KMS-11 (cell line): ENCODE results near the gene TBX20.

ENCODE experiments used
- H2AFZ ChIP-seq: fragments of 200-600 bp; sonication (generic); 2 replicates; pipeline ENCODE4 v1.6.1; 2016; ENCODE audit warnings: antibody characterized with exemption, mixed run types, low read depth
- H3K27ac ChIP-seq: fragments of 200-600 bp; sonication (generic); 2 replicates; pipeline ENCODE4 v1.6.1; 2016; ENCODE audit warnings: mild to moderate bottlenecking, mixed run types
- H3K27me3 ChIP-seq: fragments of 200-600 bp; sonication (generic); 2 replicates; pipeline ENCODE4 v1.6.1; 2017; ENCODE audit warnings: mild to moderate bottlenecking, low read depth, mixed run types, moderate library complexity; ENCODE audit not compliant: insufficient read depth
- H3K36me3 ChIP-seq: fragments of 200-600 bp; sonication (generic); 2 replicates; pipeline ENCODE4 v1.6.1; 2017; ENCODE audit warnings: mild to moderate bottlenecking, mixed run types; ENCODE audit not compliant: insufficient read depth
- H3K4me1 ChIP-seq: fragments of 200-600 bp; sonication (generic); 2 replicates; pipeline ENCODE4 v1.6.1; 2016; ENCODE audit warnings: mild to moderate bottlenecking, low read depth, mixed run types; ENCODE audit not compliant: poor library complexity, severe bottlenecking
- H3K4me2 ChIP-seq: fragments of 200-600 bp; sonication (generic); 2 replicates; pipeline ENCODE4 v1.7.0; 2016; ENCODE audit warnings: mild to moderate bottlenecking, mixed run types
- H3K4me3 ChIP-seq: fragments of 200-600 bp; sonication (generic); IDR thresholded peaks from 2 replicates; pipeline ENCODE4 v1.6.1; 2017; ENCODE audit warnings: low read depth, low read length, mixed read lengths; ENCODE audit not compliant: insufficient read depth
- H3K79me2 ChIP-seq: fragments of 200-600 bp; sonication (generic); 2 replicates; pipeline ENCODE4 v1.6.1; 2016; ENCODE audit warnings: low read depth, mixed run types; ENCODE audit not compliant: insufficient read depth
- H3K9ac ChIP-seq: fragments of 200-600 bp; sonication (generic); 2 replicates; pipeline ENCODE4 v1.6.1; 2016; ENCODE audit warnings: mild to moderate bottlenecking, mixed run types
- H4K20me1 ChIP-seq: fragments of 200-600 bp; sonication (generic); 2 replicates; pipeline ENCODE4 v1.6.1; 2016; ENCODE audit warnings: mild to moderate bottlenecking, mixed run types; ENCODE audit not compliant: insufficient read depth
- TF ChIP-seq, protein P1 (sequence below): fragments of 200-600 bp; sonication (generic); conservative IDR thresholded peaks from 2 replicates; pipeline ENCODE4 v1.6.1; 2017; ENCODE audit warnings: low read depth, mild to moderate bottlenecking, antibody characterized with exemption, low read length, moderate library complexity, mixed read lengths

The TBX20 gene

DNA sequence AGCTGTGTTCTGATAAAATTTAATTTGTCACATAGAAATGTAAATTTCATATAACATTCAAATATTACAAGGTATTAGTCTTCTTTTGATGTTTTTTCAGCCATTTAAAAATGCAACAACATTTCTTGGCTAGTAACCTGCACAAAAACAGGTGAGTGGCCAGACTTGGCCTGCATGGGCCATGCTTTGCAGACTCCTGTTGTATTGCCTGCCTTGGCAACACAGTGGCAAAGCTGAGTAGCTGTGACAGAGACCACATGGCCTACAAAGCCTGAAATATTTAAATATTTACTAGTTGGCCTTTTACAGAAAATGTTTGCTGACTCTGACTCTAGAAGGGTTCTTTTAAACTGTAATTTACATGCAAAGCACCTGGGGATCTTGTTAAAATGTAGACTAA is 13.5 kb upstream of the TBX20 start:
- Histone ChIP-seq H2AFZ (no peak overlapping the region), H3K4me3 (no peak overlapping the region), H3K4me1 (no peaks in the 10 kb centered on the region), H3K4me2 (no peak overlapping the region), H4K20me1 (no peaks in the 10 kb centered on the region), H3K36me3 (no peaks in the 10 kb centered on the region), H3K9ac (no peak overlapping the region), H3K79me2 (no peaks in the 10 kb centered on the region), H3K27me3 (no peaks in the 10 kb centered on the region), H3K27ac (no peak overlapping the region)
- TF ChIP-seq, protein P1, sequence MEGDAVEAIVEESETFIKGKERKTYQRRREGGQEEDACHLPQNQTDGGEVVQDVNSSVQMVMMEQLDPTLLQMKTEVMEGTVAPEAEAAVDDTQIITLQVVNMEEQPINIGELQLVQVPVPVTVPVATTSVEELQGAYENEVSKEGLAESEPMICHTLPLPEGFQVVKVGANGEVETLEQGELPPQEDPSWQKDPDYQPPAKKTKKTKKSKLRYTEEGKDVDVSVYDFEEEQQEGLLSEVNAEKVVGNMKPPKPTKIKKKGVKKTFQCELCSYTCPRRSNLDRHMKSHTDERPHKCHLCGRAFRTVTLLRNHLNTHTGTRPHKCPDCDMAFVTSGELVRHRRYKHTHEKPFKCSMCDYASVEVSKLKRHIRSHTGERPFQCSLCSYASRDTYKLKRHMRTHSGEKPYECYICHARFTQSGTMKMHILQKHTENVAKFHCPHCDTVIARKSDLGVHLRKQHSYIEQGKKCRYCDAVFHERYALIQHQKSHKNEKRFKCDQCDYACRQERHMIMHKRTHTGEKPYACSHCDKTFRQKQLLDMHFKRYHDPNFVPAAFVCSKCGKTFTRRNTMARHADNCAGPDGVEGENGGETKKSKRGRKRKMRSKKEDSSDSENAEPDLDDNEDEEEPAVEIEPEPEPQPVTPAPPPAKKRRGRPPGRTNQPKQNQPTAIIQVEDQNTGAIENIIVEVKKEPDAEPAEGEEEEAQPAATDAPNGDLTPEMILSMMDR: no peak

DNA sequence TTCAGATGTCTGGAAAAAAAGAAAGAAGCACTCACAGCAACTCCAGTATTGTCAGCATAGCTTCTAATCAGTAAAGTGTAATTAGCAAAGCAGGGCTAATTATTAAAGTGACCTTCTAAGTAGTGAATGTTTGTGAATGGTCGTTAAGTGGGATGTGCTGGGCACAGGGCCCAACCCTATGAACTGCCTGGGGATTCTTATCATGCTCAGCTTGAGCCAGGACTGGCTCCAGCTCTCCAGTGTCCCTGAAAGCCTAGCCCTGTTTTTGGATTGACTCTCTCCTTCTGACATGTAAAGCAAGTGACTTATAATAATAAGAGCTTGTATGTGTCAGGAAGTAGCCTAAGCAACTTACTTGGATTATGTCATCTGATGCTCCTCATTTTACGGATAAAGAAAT is 9.5 kb upstream of the TBX20 start:
- H3K27me3 ChIP-seq: no peaks in the 10 kb centered on the region
- TF ChIP-seq, protein P1: no peak
- no peaks in the 10 kb centered on the region for H3K4me1 ChIP-seq
- H3K4me3 ChIP-seq: no peak overlapping the region
- no peak overlapping the region for H3K9ac ChIP-seq
- no peaks in the 10 kb centered on the region for H3K36me3 ChIP-seq
- no peak overlapping the region for H2AFZ ChIP-seq
- no peaks in the 10 kb centered on the region for H3K79me2 ChIP-seq
- no peak overlapping the region for H3K27ac ChIP-seq
- no peak overlapping the region for H3K4me2 ChIP-seq
- no peaks in the 10 kb centered on the region for H4K20me1 ChIP-seq

DNA sequence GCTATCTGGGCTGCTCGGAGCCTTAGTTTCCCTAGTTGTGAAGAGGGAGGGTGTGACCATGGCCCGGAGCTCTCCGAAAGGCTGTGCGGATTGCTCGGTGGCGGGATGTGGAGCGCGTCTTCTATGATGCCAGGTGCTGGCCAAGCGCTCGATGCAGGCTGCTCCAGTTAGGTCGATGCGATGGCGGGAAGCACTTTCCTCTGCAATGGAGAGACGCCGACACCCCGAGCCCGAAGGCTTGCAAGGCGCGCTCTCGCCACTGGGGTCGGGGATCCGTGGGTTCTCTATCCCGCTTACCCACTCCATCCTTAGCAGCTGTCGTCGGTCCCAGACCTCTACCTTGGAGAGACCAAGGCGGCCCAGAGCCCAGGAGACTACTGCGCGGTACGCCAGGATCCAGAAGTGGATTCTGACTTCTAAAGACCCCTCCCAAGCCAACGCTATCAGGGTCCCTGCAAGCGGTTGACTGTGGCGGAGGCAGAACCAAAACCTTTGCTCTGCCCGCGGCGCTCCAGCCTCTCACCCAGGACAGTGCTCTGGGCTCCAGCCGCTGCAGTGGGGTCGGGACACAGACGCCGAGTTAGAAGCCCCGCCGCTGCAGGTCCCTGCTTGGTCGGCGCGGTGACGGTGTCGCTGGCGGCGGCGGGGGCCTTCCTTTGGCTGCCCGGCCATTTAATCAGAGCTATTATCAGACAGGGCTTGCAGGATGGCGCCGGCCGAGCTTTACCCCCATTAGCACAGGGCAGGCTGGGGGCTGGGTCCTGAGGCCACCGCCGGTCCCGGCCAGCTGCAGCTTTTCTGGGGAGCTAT is 7.8 kb upstream of the TBX20 start:
- TF ChIP-seq, protein P1: no peak
- Histone ChIP-seq H3K36me3 (no peaks in the 10 kb centered on the region), H3K27me3 (no peaks in the 10 kb centered on the region), H3K27ac (no peak overlapping the region), H2AFZ (no peak overlapping the region), H3K9ac (no peak overlapping the region), H3K79me2 (no peaks in the 10 kb centered on the region), H3K4me3 (no peak overlapping the region), H4K20me1 (no peaks in the 10 kb centered on the region), H3K4me1 (no peaks in the 10 kb centered on the region), H3K4me2 (no peak overlapping the region)

DNA sequence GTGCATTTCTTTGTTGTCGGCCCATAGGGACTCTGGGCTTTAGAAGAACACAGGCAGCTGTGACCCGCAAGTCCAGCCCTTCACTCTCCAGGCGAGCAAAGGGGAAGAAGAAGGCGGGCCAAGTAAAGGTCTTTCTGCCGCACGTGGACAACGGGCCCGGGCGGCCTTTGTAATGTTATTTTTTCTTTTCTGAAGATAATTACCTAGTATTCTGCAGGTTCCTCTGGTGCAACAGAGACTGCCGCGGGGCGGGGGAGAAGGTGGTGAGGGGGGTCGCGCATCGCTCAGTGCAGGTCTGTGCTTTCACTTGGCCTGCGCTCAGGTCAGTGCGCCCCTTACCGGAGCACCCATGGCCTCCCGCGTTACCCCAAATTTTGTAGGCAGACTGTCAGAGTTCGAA is 7.1 kb upstream of the TBX20 start:
- Histone ChIP-seq H3K9ac (no peak overlapping the region), H4K20me1 (no peaks in the 10 kb centered on the region), H3K27ac (no peak overlapping the region), H3K4me1 (no peaks in the 10 kb centered on the region), H2AFZ (no peak overlapping the region), H3K36me3 (no peaks in the 10 kb centered on the region), H3K4me2 (no peak overlapping the region), H3K4me3 (no peak overlapping the region), H3K27me3 (no peaks in the 10 kb centered on the region), H3K79me2 (no peaks in the 10 kb centered on the region)
- TF ChIP-seq, protein P1: no peak
